Gastrocnemius medialis (tissue), 4 donors: ENCODE results near the gene CNIH4. TPM values are rescaled to one million over a fixed set of nuclear protein-coding genes. Genes with fewer than 3 reads are reported as not detected.
"Not testable (repeated sequence)": the region's sequence is repeated elsewhere in the genome, so short reads cannot be mapped to it uniquely, and the experiment has no call there.

ENCODE experiments used
- ATAC-seq, 2 donors: fragments of 150-250 bp; one replicate each; pipeline ENCODE4 v1.9.1; 2016
- DNase-seq, 2 donors: peaks; one replicate each; pipeline ENCODE4 v3.0.0-alpha.2; 2019
- H3K27ac ChIP-seq, 4 donors: fragments of 200-600 bp; sonication (generic); 1 replicate in 1 of 4; 2 replicates in 3 of 4; pipeline ENCODE4 v1.5.1; 2016 to 2018; ENCODE audit warnings: mild to moderate bottlenecking in 2 of 4, moderate library complexity in 1 of 4
- H3K27me3 ChIP-seq, 3 donors: fragments of 200-600 bp; sonication (generic) in 2 of 3; 1 replicate in 1 of 3; 2 replicates in 2 of 3; pipeline versions ENCODE4 v1.5.1 to v1.6.0; 2016 to 2019; ENCODE audit warnings: mild to moderate bottlenecking in 1 of 3, moderate library complexity in 1 of 3
- H3K36me3 ChIP-seq, 2 donors: fragments of 200-600 bp; sonication (generic) in 1 of 2; one replicate each; pipeline ENCODE4 v1.5.1; 2017 to 2018
- H3K4me1 ChIP-seq, 2 donors: fragments of 200-600 bp; sonication (generic) in 1 of 2; one replicate each; pipeline ENCODE4 v1.5.1; 2016 to 2017; ENCODE audit warnings: mild to moderate bottlenecking in 2 of 2
- H3K4me3 ChIP-seq, 4 donors: fragments of 200-600 bp; sonication (generic) in 3 of 4; 1 replicate in 1 of 4; 2 replicates in 3 of 4; pipeline ENCODE4 v1.5.1; 2016 to 2019; ENCODE audit warnings: mild to moderate bottlenecking in 2 of 4
- H3K9me3 ChIP-seq, 3 donors: fragments of 200-600 bp; sonication (generic) in 2 of 3; 1 replicate in 1 of 3; 2 replicates in 2 of 3; pipeline ENCODE4 v1.5.1; 2016 to 2019
- CTCF ChIP-seq, 5 experiments: fragments of 450-650 bp in 3 of 5; fragments of 200-600 bp in 2 of 5; sonication (generic) in 2 of 5; IDR thresholded peaks in 4 of 5; conservative IDR thresholded peaks in 1 of 5; 1 replicate in 4 of 5; 2 replicates in 1 of 5; pipeline ENCODE4 v1.5.1; 2016 to 2019; ENCODE audit warnings: antibody characterized with exemption in 5 of 5, mild to moderate bottlenecking in 3 of 5, moderate library complexity in 3 of 5
- POLR2A ChIP-seq, 2 donors: fragments of 450-650 bp; IDR thresholded peaks; one replicate each; pipeline ENCODE4 v1.6.1; 2017; ENCODE audit warnings: antibody characterized with exemption in 2 of 2, mild to moderate bottlenecking in 2 of 2, moderate library complexity in 2 of 2
- in situ Hi-C, 4 donors: fragments of 200-750 bp; cut with MboI; loops; one replicate each; pipeline versions ENCODE4 v1.15.0 to v1.8.0; 2017; ENCODE audit warnings: low sequenced_read_pairs in 4 of 4
- intact Hi-C: fragments of 100-400 bp; cut with DNase I; formaldehyde crosslinking; loops from one replicate; pipeline ENCODE4 v1.15.1; 2023; ENCODE audit warnings: low total_unique reads
- total RNA-seq, 4 donors: library from RNA; depleted of rRNA; stranded (reverse); fragments of >200 nt; gene quantifications; one replicate each; pipeline versions ENCODE4 v1.1.0 to v1.2.3, GENCODE V29; 2016

The CNIH4 gene
- total RNA-seq, 4 donors from 2014 or later = 24.5 to 58.5 (median 39.1) TPM

GRCh38 chr1:224333939-224334786 is 22.5 kb upstream of the CNIH4 start:
- Histone ChIP-seq H3K27me3 (no peaks in the 10 kb centered on the region), H3K36me3 (no peaks in the 10 kb centered on the region), H3K4me1 (peaks cover 7 to 9% of the 10 kb centered on the region in 2 donors), H3K4me3 (no peak overlapping the region), H3K27ac (no peak overlapping the region), H3K9me3 (no peaks in the 10 kb centered on the region)
- TF ChIP-seq CTCF (IDR thresholded peaks at IDR 0.05 in 4 of 5, conservative IDR thresholded peaks at IDR 0.05 in 1 of 5) (no peak), POLR2A (IDR thresholded peaks at IDR 0.05) (no peak)
- ATAC-seq (no peak), DNase-seq (no peak)
- in situ Hi-C loops (loop anchor here in 3 of 4 donors (10.0 to 25.0 kb wide), 4 partner anchors 121 to 222 kb away; partner anchors contain the start of gene FBXO28 (in 2 of the 3)), intact Hi-C loops (no loop called here)

GRCh38 chr1:224338150-224338838 is 18.4 kb upstream of the CNIH4 start:
- TF ChIP-seq POLR2A (IDR thresholded peaks at IDR 0.05) (no peak), CTCF (IDR thresholded peaks at IDR 0.05 in 4 of 5, conservative IDR thresholded peaks at IDR 0.05 in 1 of 5) (no peak)
- in situ Hi-C loops = loop anchor here in 3 of 4 donors (10.0 to 25.0 kb wide), 4 partner anchors 117 to 226 kb away; partner anchors contain the start of gene FBXO28 (in 2 of the 3)
- Histone ChIP-seq H3K4me3 (no peak overlapping the region), H3K27ac (no peak overlapping the region), H3K4me1 (no peaks in the 10 kb centered on the region), H3K27me3 (peaks cover 0 to 10% (median 3%) of the 10 kb centered on the region in 3 donors), H3K9me3 (no peaks in the 10 kb centered on the region), H3K36me3 (no peaks in the 10 kb centered on the region)
- intact Hi-C loops = no loop called here
- ATAC-seq = no peak
- no peak for DNase-seq

- ATAC-seq = no peak
- no peak overlapping the region for H3K27ac ChIP-seq
- in situ Hi-C loops = loop anchor here in 3 of 4 donors (10.0 to 25.0 kb wide), 4 partner anchors 115 to 227 kb away; partner anchors contain the start of gene FBXO28 (in 2 of the 3)
- intact Hi-C loops = no loop called here
- no peaks in the 10 kb centered on the region for H3K4me1 ChIP-seq
- peaks cover 0 to 16% (median 3%) of the 10 kb centered on the region in 3 donors for H3K27me3 ChIP-seq
- no peak for TF ChIP-seq CTCF (IDR thresholded peaks at IDR 0.05 in 4 of 5, conservative IDR thresholded peaks at IDR 0.05 in 1 of 5)
- no peak for TF ChIP-seq POLR2A (IDR thresholded peaks at IDR 0.05)
- H3K9me3 ChIP-seq = peaks cover 0 to 9% (median 0%) of the 10 kb centered on the region in 3 donors
- H3K36me3 ChIP-seq = no peaks in the 10 kb centered on the region
- H3K4me3 ChIP-seq = no peak overlapping the region
- no peak for DNase-seq
Observed at GRCh38 chr1:224339442-224340033, 17.1 kb upstream of the CNIH4 start.

GRCh38 chr1:224340453-224341384 is 16.0 kb upstream of the CNIH4 start:
- ATAC-seq, H3K27ac ChIP-seq, H3K36me3 ChIP-seq, intact Hi-C loops, H3K9me3 ChIP-seq, DNase-seq, H3K4me1 ChIP-seq: not testable (repeated sequence)
- in situ Hi-C loops = loop anchor here in 2 of 4 donors (25.0 kb wide), 2 partner anchors 122 to 228 kb away; partner anchors contain the start of gene FBXO28 (in 1 of the 2)
- H3K27me3 ChIP-seq = peaks cover 0 to 16% (median 3%) of the 10 kb centered on the region in 3 donors
- H3K4me3 ChIP-seq = peak overlapping the region; percentile 39 to 61 (median 52)
